ENCODE data around the gene EXOSC9. TPM values are rescaled to one million over a fixed set of nuclear protein-coding genes. Genes with fewer than 3 reads are reported as not detected.
A peak's percentile ranks its signal among the peaks of the same experiment; 100 is the strongest.

The EXOSC9 gene
- total and polyA plus RNA-seq, 2 donors (not counting 1 experiment from before 2014, with no cell fraction given) = 15.5 to 33.8 TPM

- DNase-seq (ENCODE audit: low read depth in 2 of 2) = no peak
These were observed 17.9 kb upstream of the EXOSC9 start for GRCh38 chr4:121783210-121783609.

GRCh38 chr4:121784401-121784800 is 16.7 kb upstream of the EXOSC9 start:
- DNase-seq (ENCODE audit: low read depth in 2 of 2) = peak in 1 of 2 donors; percentile 49
- Histone ChIP-seq H3K9me3 (ENCODE audit: control insufficient read depth, insufficient read depth, low read depth, low read length) (no peaks in the 10 kb centered on the region), H3K27me3 (ENCODE audit: control insufficient read depth, insufficient read depth, low read length) (no peaks in the 10 kb centered on the region), H3K4me1 (ENCODE audit: control insufficient read depth, extremely low read depth, insufficient read depth, low read length) (peaks cover 14% of the 10 kb centered on the region), H3K79me2 (ENCODE audit: control insufficient read depth, insufficient read depth, low read length) (no peaks in the 10 kb centered on the region), H3K4me2 (ENCODE audit: extremely low read depth, insufficient read depth, low read length) (peak overlapping the region; percentile 2), H2AFZ (ENCODE audit: low read length) (no peak overlapping the region), H3K36me3 (ENCODE audit: control insufficient read depth, insufficient read depth, low read length) (no peaks in the 10 kb centered on the region), H3K27ac (ENCODE audit: insufficient read depth, low read length) (peak overlapping the region; percentile 94), H3K9ac (ENCODE audit: insufficient read depth, low read length) (no peak overlapping the region), H3K4me3 (replicated peaks in 1 of 4; ENCODE audit: control extremely low read depth in 1 of 4, insufficient read depth in 1 of 4, low read depth in 3 of 4, low read length in 4 of 4) (no peak overlapping the region), H4K20me1 (ENCODE audit: control insufficient read depth, extremely low read depth, insufficient read depth, low read length) (no peaks in the 10 kb centered on the region)
- TF ChIP-seq EZH2 (IDR thresholded peaks at IDR 0.05; ENCODE audit: low read length, missing control alignments) (no peak), CTCF (conservative IDR thresholded peaks at IDR 0.05 in 1 of 2, IDR thresholded peaks at IDR 0.05 in 1 of 2; ENCODE audit: low read depth in 1 of 2, low read length in 2 of 2) (no peak)

More at GRCh38 chr4:121783210-121783609, 17.9 kb upstream of the EXOSC9 start:
- Histone ChIP-seq H3K9ac (ENCODE audit: insufficient read depth, low read length) (no peak overlapping the region), H3K4me1 (ENCODE audit: control insufficient read depth, extremely low read depth, insufficient read depth, low read length) (peaks cover 10% of the 10 kb centered on the region), H3K27ac (ENCODE audit: insufficient read depth, low read length) (no peak overlapping the region), H3K9me3 (ENCODE audit: control insufficient read depth, insufficient read depth, low read depth, low read length) (no peaks in the 10 kb centered on the region), H3K4me3 (replicated peaks in 1 of 4; ENCODE audit: control extremely low read depth in 1 of 4, insufficient read depth in 1 of 4, low read depth in 3 of 4, low read length in 4 of 4) (no peak overlapping the region), H3K27me3 (ENCODE audit: control insufficient read depth, insufficient read depth, low read length) (no peaks in the 10 kb centered on the region), H2AFZ (ENCODE audit: low read length) (no peak overlapping the region), H3K79me2 (ENCODE audit: control insufficient read depth, insufficient read depth, low read length) (no peaks in the 10 kb centered on the region), H3K4me2 (ENCODE audit: extremely low read depth, insufficient read depth, low read length) (no peak overlapping the region), H3K36me3 (ENCODE audit: control insufficient read depth, insufficient read depth, low read length) (no peaks in the 10 kb centered on the region), H4K20me1 (ENCODE audit: control insufficient read depth, extremely low read depth, insufficient read depth, low read length) (no peaks in the 10 kb centered on the region)
- no peak for TF ChIP-seq EZH2 (IDR thresholded peaks at IDR 0.05; ENCODE audit: low read length, missing control alignments)
- TF ChIP-seq CTCF (conservative IDR thresholded peaks at IDR 0.05 in 1 of 2, IDR thresholded peaks at IDR 0.05 in 1 of 2; ENCODE audit: low read depth in 1 of 2, low read length in 2 of 2) = no peak

- Histone ChIP-seq H3K4me1 (ENCODE audit: control insufficient read depth, extremely low read depth, insufficient read depth, low read length) (peaks cover 14% of the 10 kb centered on the region), H3K36me3 (ENCODE audit: control insufficient read depth, insufficient read depth, low read length) (no peaks in the 10 kb centered on the region), H2AFZ (ENCODE audit: low read length) (no peak overlapping the region), H3K27ac (ENCODE audit: insufficient read depth, low read length) (peak overlapping the region; percentile 94), H3K9ac (ENCODE audit: insufficient read depth, low read length) (peak overlapping the region; percentile 33), H3K79me2 (ENCODE audit: control insufficient read depth, insufficient read depth, low read length) (no peaks in the 10 kb centered on the region), H3K4me2 (ENCODE audit: extremely low read depth, insufficient read depth, low read length) (peak overlapping the region; percentile 70), H3K9me3 (ENCODE audit: control insufficient read depth, insufficient read depth, low read depth, low read length) (no peaks in the 10 kb centered on the region), H3K4me3 (replicated peaks in 1 of 4; ENCODE audit: control extremely low read depth in 1 of 4, insufficient read depth in 1 of 4, low read depth in 3 of 4, low read length in 4 of 4) (no peak overlapping the region), H3K27me3 (ENCODE audit: control insufficient read depth, insufficient read depth, low read length) (no peaks in the 10 kb centered on the region), H4K20me1 (ENCODE audit: control insufficient read depth, extremely low read depth, insufficient read depth, low read length) (no peaks in the 10 kb centered on the region)
- TF ChIP-seq EZH2 (IDR thresholded peaks at IDR 0.05; ENCODE audit: low read length, missing control alignments) (no peak), CTCF (conservative IDR thresholded peaks at IDR 0.05 in 1 of 2, IDR thresholded peaks at IDR 0.05 in 1 of 2; ENCODE audit: low read depth in 1 of 2, low read length in 2 of 2) (no peak)
- DNase-seq (ENCODE audit: low read depth in 2 of 2) = peak; percentile 89 to 98
These were observed 16.1 kb upstream of the EXOSC9 start for GRCh38 chr4:121784975-121785374.

Measured in fibroblast of lung (primary cell).